ENCODE results near the gene SYNPR. TPM values are rescaled to one million over a fixed set of nuclear protein-coding genes. Genes with fewer than 3 reads are reported as not detected.

The SYNPR gene
- total RNA-seq, 1 donor = not detected

DNA sequence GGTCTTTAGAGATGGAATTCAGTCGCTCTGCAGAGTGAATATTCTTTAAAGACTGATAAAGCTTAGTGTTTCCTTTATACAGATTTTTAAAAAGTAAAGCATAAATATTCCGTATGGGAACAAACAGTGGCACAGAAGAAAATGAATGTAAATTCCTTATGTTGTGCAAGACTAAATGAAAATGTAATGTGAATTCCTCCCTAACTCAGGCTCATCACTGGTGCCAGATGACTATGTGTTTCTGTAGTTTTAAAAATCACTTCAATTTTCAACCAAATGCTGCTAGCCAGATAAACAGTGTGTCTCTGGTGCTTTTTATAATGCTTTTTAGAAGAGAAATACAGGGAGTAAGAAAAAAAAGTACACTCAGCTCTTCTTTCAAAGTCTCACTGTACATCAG lies 219.5 kb downstream of the SYNPR start:
- TF ChIP-seq, protein P1, sequence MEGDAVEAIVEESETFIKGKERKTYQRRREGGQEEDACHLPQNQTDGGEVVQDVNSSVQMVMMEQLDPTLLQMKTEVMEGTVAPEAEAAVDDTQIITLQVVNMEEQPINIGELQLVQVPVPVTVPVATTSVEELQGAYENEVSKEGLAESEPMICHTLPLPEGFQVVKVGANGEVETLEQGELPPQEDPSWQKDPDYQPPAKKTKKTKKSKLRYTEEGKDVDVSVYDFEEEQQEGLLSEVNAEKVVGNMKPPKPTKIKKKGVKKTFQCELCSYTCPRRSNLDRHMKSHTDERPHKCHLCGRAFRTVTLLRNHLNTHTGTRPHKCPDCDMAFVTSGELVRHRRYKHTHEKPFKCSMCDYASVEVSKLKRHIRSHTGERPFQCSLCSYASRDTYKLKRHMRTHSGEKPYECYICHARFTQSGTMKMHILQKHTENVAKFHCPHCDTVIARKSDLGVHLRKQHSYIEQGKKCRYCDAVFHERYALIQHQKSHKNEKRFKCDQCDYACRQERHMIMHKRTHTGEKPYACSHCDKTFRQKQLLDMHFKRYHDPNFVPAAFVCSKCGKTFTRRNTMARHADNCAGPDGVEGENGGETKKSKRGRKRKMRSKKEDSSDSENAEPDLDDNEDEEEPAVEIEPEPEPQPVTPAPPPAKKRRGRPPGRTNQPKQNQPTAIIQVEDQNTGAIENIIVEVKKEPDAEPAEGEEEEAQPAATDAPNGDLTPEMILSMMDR (IDR thresholded peaks at IDR 0.05; ENCODE audit: insufficient read depth, low read length) = no peak
- DNase-seq (ENCODE audit: low read depth) = no peak

DNA sequence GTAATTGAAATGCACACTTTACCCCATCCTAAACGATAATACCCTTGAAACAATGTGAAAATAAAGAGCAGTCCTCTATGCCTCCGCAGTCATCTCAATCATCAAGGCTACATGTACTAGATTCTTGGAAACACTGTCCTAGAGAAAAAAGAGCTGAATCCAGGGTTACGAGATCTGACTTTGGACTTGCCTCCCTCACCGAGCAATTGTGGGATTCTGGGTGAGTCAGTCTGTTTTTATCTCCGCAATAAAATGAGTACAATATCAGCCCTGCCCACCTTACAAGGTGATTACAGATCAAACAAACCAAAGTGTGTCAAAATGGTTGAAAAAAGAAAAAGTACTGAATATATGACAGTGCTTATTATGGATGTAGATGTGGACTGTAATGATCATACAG lies 222.1 kb downstream of the SYNPR start:
- H3K4me3 ChIP-seq (ENCODE audit: low read depth, low read length) = no peak overlapping the region
- no peak for DNase-seq (ENCODE audit: low read depth)
- TF ChIP-seq, protein P1 (IDR thresholded peaks at IDR 0.05; ENCODE audit: insufficient read depth, low read length) = no peak

More for the DNA sequence above, 219.5 kb downstream of the SYNPR start:
- no peak overlapping the region for H3K4me3 ChIP-seq (ENCODE audit: low read depth, low read length)

DNA sequence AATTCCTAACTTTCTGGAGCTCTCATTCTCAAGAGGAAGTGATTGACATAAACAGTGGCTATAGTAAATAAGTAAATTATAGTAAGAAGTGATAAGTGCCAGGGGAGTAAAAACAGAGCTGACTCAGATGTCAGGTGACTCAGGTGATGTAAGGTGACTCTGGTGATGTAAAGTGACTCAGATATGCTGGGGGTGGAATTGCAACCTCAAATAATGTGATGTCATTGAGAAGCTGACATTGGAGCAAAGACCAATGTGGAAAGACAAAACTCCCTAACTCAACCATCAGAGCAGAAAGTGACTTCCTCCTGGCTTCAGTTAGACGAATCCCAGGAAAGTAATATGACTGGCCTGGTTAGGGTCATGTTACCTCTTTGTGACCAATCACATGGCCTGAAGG lies 230.2 kb downstream of the SYNPR start:
- no peak for DNase-seq (ENCODE audit: low read depth)
- no peak overlapping the region for H3K4me3 ChIP-seq (ENCODE audit: low read depth, low read length)
- TF ChIP-seq, protein P1 (IDR thresholded peaks at IDR 0.05; ENCODE audit: insufficient read depth, low read length) = no peak

DNA sequence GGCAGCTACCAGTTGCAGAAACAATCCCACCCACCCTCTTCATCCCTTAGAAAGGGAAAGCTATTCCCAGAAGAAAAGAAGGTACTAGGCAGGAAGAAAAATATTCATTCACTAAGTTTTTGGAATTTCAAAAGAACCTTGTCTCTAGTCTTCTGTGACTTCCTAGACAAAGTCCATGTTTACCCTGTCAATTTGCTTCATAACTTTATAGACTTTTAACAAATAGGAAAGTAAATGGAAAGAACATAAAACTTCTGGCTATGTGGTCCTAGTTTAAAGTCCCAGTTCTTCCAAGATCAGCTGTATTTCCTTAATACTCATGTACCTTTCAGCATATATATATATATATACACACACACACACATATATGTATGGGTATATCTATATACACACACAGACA lies 230.7 kb downstream of the SYNPR start:
- H3K4me3 ChIP-seq (ENCODE audit: low read depth, low read length) = no peak overlapping the region
- DNase-seq (ENCODE audit: low read depth) = no peak
- TF ChIP-seq, protein P1 (IDR thresholded peaks at IDR 0.05; ENCODE audit: insufficient read depth, low read length) = no peak

DNA sequence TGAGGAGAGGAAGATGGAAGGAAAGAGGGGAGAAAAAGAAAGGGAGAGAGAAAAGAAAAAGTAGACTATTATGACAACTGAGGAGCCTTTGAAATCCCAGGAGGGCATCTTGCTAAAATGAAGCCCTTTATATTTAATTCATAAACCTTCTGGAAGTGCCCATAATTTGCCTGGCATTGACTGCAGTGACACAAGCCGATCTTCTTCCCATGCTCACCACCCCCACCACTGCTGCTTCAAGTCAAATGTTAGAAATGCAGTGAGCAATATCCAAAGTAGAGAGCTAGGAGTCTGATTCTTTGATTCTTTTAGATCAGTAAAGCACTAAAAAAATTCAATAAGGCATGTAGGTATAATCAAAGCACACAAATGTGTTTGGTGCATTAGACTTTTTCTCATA lies 235.7 kb downstream of the SYNPR start:
- TF ChIP-seq, protein P1 (IDR thresholded peaks at IDR 0.05; ENCODE audit: insufficient read depth, low read length) = no peak
- DNase-seq (ENCODE audit: low read depth) = no peak
- no peak overlapping the region for H3K4me3 ChIP-seq (ENCODE audit: low read depth, low read length)

DNA sequence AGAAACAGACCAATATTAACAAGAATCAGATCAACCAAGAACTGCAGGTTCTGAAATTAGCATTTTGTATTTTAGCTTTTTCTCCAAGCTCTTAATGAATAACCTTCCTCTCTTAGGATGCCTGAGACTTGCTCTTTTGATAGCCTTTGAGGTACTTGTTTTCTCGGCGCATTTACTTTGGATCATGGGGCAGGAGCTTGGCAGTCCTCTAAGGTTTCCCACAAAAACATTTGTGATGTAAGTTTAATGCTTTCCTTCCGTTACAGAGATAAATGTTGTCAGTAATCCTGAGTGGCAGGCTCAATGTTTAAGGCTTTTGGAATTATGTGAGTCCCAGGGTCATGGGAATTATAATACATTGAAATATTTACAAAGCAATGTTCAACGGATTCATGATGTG lies 236.6 kb downstream of the SYNPR start:
- TF ChIP-seq, protein P1 (IDR thresholded peaks at IDR 0.05; ENCODE audit: insufficient read depth, low read length) = no peak
- DNase-seq (ENCODE audit: low read depth) = no peak
- H3K4me3 ChIP-seq (ENCODE audit: low read depth, low read length) = no peak overlapping the region

DNA sequence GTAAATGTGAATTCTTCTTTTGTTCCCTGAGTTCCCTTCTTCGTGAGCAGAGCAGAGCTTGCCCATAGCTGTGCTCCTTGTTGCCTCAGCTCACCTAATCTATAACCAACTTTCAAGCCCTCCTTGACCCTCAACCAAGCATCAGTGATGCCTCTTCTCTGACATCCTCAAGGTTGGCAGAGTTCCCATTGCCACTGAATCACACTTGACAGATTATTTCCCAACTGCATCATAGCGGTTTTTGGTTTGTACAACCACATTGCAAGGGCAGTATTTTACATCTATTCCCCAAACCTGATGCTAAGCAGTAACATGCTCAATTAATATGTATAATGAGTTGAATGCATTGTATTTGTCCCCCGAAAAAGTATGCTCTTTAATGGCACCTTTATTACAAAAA lies 241.3 kb downstream of the SYNPR start:
- TF ChIP-seq, protein P1 (IDR thresholded peaks at IDR 0.05; ENCODE audit: insufficient read depth, low read length) = no peak
- H3K4me3 ChIP-seq (ENCODE audit: low read depth, low read length) = no peak overlapping the region
- DNase-seq (ENCODE audit: low read depth) = peak; percentile 2
